GM18951 (cell line): Measurements from ENCODE around the gene SLC6A8.

ENCODE experiments used
- POLR2A ChIP-seq: IDR thresholded peaks from 4 replicates; pipeline ENCODE4 v1.6.1; 2011; ENCODE audit warnings: mild to moderate bottlenecking; ENCODE audit not compliant: insufficient read length, insufficient read depth; ENCODE audit errors: extremely low read depth
- in situ Hi-C: fragments of 300-500 bp; cut with MboI; formaldehyde crosslinking; loops from one replicate; pipeline ENCODE4 v1.12.0; 2022; ENCODE audit warnings: low sequenced_read_pairs, mixed read lengths, inconsistent platforms; ENCODE audit not compliant: unreplicated experiment

The SLC6A8 gene

DNA sequence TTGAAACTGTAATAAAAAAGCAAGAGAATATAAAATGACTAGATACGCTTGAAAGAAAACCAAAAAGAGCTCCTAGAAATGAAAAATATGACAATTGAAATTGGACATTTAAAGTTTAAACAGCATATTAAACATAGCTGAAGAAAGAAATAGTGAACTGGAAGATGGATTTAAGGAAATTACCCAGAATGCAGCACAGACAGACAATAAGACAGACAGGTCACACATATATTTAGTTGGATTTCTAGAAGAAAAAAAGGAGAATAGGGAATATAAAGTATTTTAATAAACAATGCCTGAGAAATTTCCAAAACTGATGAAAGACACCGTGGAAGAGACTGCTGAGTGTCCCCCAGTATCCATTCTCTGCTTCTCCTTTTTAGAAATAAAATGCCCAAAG is 34.2 kb upstream of the SLC6A8 start:
- no peak for TF ChIP-seq POLR2A
- in situ Hi-C loops, result no loop called here

DNA sequence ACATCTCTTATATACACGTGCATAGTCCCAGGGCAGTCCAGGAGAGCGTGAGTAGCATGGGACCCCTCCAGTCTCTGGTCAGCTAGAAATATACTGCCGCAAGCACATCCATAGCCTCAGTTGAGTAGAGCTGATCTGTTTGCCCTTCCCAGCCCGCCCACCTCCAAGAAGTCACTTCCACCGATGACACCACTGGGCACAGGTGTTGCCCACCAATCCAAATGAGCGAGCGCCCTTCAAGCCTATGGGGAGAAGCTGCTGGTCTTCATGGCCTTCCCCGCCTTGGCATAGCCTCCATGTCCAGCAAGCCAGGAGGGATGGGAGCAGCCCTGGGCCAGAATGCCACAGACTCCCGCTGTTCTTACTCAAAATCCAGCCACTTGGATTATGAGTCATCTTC is 30.6 kb upstream of the SLC6A8 start:
- TF ChIP-seq POLR2A, result no peak
- in situ Hi-C loops, result no loop called here

DNA sequence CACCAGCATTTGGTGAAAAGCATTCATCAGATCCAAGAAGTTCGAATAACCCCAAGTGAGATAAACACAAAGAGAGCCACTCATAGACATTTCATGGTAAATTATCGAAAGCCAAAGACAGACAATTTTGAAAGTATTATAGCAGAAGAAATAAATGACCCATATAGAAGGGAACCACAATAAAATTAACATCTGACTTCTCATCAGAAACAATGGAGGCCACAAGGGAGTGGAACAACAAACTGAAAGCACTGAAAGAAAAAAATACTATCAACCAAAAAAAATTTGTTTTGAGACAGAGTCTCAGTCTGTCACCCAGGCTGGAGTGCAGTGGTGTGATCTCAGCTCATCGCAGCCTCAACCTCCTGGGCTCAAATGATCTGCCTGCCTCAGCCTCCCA is 28.5 kb upstream of the SLC6A8 start:
- TF ChIP-seq POLR2A, result no peak
- in situ Hi-C loops, result no loop called here

- in situ Hi-C loops, result loop anchor here (10.0 kb wide), 1 partner anchor 107 kb away; no protein-coding TSS in a partner anchor
- TF ChIP-seq POLR2A, result no peak
These were observed 25.5 kb upstream of the SLC6A8 start for GRCh38 chrX:153662266-153662665.

DNA sequence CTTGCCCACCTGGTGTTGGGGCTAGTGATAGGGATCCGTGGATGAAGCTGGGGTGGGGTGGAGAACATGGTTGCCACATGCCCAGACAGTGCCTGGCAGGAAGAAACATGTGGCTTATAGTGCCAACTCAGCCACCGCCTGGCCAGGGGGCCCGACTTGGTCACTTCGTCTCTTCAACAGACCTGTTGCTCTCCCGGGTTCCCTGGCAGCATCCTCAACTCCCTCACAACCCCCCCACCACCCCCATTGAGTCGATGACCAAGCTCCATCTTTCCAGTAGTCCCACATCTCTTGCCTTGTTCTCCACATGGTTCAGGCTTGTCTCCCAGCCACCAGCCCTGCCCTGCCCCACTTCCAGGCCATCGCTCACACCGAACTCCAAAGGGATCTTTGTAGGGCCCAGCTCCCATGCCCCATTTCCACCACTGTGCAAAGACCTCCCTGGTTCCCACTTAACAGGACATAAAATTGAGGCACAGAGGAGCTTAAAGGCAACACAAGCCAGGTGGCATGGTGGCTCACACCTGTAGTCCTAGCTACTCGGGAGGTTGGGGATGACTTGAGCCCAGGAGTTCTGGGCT is 21.9 kb upstream of the SLC6A8 start:
- TF ChIP-seq POLR2A, result no peak
- in situ Hi-C loops, result loop anchor here (10.0 kb wide), 1 partner anchor 111 kb away; no protein-coding TSS in a partner anchor

GRCh38 chrX:153667281-153667955 is 20.3 kb upstream of the SLC6A8 start:
- in situ Hi-C loops, result loop anchor here (10.0 kb wide), 1 partner anchor 113 kb away; no protein-coding TSS in a partner anchor
- TF ChIP-seq POLR2A, result no peak

DNA sequence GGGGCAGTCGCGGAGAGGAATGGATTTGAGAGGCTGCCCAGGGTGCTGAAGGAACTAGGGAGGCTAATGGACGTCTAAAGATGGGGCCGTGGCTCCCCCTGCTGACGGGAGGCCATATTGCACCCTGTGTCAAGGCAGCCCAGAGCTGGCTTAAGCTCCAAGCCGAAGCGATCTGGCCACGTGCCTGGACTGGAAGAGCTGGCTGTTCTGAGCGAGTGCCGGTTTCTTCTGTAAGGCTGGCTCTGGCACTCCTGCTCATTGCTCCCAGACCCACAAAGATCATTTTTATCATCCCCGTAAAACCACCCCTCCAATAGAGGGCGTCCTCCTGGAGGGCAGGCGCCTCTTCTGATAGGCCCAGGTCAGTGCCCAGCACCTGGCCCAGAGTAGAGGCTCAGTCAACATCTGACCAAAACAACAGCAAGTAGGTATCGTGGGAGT is 19.8 kb upstream of the SLC6A8 start:
- in situ Hi-C loops, result loop anchor here (10.0 kb wide), 1 partner anchor 113 kb away; no protein-coding TSS in a partner anchor
- no peak for TF ChIP-seq POLR2A

- in situ Hi-C loops, result loop anchor here (10.0 kb wide), 1 partner anchor 114 kb away; no protein-coding TSS in a partner anchor
- TF ChIP-seq POLR2A, result no peak
These were observed 19.1 kb upstream of the SLC6A8 start for GRCh38 chrX:153668423-153669173.

DNA sequence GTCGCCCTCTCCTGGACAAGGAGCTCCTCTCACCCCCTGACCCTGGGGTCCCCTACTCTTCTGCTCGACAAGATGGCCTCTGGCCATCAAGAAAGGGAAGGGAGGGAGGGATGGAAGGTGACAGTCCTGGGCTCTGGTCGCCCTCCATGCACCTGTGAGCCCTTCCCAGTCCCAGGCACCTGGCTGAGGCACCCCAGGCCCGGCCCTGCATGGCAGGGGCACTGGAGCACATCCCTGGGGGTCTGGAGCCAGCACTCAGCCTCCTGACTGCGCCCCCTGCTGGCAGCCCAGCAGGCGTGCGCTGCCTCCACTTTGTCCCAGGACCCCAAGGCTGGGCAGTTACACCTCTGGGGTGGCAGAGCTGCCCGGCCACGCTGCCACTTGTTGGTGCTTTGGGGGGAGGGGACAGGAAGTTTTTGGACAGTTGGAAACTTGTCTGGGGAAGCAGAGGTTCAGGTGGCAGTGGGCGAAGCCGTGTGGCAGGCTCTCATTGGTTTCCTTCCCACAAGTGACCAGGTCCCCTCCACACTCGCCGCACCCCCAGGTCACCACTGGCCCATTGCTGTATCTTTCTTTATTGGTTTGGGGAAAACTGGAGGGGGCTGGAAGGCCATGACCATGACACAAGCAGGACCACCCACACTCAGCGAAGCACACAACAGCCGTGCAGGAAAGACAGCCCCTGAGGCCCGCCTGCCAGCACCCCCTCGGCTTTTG is 18.4 kb upstream of the SLC6A8 start:
- in situ Hi-C loops, result loop anchor here (10.0 kb wide), 1 partner anchor 115 kb away; no protein-coding TSS in a partner anchor
- TF ChIP-seq POLR2A, result no peak

DNA sequence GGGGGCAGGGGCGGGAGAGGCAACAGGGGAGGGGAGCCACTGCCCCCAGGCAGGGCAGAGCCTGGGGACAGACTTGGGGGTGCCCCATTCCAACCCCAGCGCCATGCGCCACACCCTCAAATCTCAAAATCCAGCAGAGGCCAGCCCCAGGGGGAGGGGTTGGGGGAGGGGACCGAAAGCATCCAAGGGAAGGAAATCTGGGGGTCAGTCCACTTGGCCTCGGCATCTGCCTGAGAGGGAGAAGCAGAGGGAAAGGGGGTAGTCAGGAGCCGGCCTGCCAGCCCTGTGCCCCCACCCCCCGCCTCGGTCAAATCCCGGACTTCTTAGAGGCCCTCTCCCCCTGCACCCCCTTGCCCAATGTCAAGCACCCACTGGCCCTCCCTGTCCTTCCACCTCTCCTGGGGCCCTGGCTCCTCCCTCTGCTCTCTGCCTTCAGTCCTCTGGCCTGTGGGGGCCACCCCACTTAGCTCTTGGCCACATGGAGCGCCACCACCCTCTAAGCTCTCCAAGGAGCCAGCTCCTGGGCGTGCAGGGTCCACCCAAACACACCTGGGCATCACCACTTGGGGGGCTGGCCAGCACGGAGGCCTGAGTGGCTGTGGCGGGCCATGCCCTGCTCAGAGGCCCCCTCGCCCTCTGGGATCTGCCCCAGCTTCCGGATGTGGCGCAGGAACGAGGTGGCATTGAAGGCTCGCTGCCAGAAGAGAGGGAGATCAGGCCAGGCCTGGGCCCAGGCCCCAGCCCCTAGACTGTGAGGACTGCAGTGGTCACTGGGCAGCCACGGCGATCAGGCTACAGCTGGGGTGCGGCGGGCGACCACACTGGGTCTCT is 17.6 kb upstream of the SLC6A8 start:
- no peak for TF ChIP-seq POLR2A
- in situ Hi-C loops, result loop anchor here (10.0 kb wide), 1 partner anchor 115 kb away; no protein-coding TSS in a partner anchor

GRCh38 chrX:153670748-153671588 is 16.8 kb upstream of the SLC6A8 start:
- no peak for TF ChIP-seq POLR2A
- in situ Hi-C loops, result no loop called here
